Nephron progenitor cell (in vitro differentiated cells): ENCODE data around the gene GRM1.

Experiments
- DNase-seq: peaks from one replicate; pipeline ENCODE4 v3.0.0; 2021
- H3K27ac Mint-ChIP-seq: 2 replicates; pipeline ENCODE4 v1.8.0; 2021; ENCODE audit warnings: mild to moderate bottlenecking, moderate library complexity, mixed read lengths
- H3K27me3 Mint-ChIP-seq: 2 replicates; pipeline ENCODE4 v1.8.0; 2021; ENCODE audit warnings: mild to moderate bottlenecking, low read depth, mixed read lengths; ENCODE audit not compliant: poor library complexity
- H3K36me3 Mint-ChIP-seq: 2 replicates; pipeline ENCODE4 v1.8.0; 2021; ENCODE audit warnings: low read depth, mixed read lengths
- H3K4me1 Mint-ChIP-seq: 2 replicates; pipeline ENCODE4 v1.8.0; 2021; ENCODE audit warnings: mixed read lengths
- H3K4me3 Mint-ChIP-seq: 2 replicates; pipeline ENCODE4 v1.8.0; 2021; ENCODE audit warnings: mild to moderate bottlenecking, moderate library complexity, mixed read lengths
- H3K9me3 Mint-ChIP-seq: 2 replicates; pipeline ENCODE4 v1.8.0; 2021; ENCODE audit warnings: mild to moderate bottlenecking, moderate library complexity, mixed read lengths
- TF ChIP-seq, protein P1 (sequence below): fragments of 200-600 bp; sonication (generic); IDR thresholded peaks from 2 replicates; pipeline ENCODE4 v1.5.0; 2021; ENCODE audit warnings: antibody characterized with exemption

The GRM1 gene

GRCh38 chr6:146028851-146029572, at the start of gene GRM1:
GRM1 (plus strand) TSS chr6:146029062; CDS start chr6:146029518, 456 bp downstream.
- Mint-ChIP-seq H3K4me1 (no peaks in the 10 kb centered on the region), H3K36me3 (no peaks in the 10 kb centered on the region), H3K27ac (no peak within 1 kb of the TSS), H3K9me3 (no peaks in the 10 kb centered on the region), H3K27me3 (peaks cover 72% of the 10 kb centered on the region), H3K4me3 (peak within 1 kb of the TSS; percentile 38)
- TF ChIP-seq, protein P1, sequence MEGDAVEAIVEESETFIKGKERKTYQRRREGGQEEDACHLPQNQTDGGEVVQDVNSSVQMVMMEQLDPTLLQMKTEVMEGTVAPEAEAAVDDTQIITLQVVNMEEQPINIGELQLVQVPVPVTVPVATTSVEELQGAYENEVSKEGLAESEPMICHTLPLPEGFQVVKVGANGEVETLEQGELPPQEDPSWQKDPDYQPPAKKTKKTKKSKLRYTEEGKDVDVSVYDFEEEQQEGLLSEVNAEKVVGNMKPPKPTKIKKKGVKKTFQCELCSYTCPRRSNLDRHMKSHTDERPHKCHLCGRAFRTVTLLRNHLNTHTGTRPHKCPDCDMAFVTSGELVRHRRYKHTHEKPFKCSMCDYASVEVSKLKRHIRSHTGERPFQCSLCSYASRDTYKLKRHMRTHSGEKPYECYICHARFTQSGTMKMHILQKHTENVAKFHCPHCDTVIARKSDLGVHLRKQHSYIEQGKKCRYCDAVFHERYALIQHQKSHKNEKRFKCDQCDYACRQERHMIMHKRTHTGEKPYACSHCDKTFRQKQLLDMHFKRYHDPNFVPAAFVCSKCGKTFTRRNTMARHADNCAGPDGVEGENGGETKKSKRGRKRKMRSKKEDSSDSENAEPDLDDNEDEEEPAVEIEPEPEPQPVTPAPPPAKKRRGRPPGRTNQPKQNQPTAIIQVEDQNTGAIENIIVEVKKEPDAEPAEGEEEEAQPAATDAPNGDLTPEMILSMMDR, result no peak
- no peak for DNase-seq

- no peak for DNase-seq
- Mint-ChIP-seq H3K36me3 (no peaks in the 10 kb centered on the region), H3K9me3 (peaks cover 21% of the 10 kb centered on the region), H3K4me1 (no peaks in the 10 kb centered on the region), H3K27me3 (peaks cover 3% of the 10 kb centered on the region), H3K27ac (no peak overlapping the region), H3K4me3 (no peak overlapping the region)
- TF ChIP-seq, protein P1, result no peak
Measured at GRCh38 chr6:146009338-146009737, 19.5 kb upstream of the GRM1 start.

DNA sequence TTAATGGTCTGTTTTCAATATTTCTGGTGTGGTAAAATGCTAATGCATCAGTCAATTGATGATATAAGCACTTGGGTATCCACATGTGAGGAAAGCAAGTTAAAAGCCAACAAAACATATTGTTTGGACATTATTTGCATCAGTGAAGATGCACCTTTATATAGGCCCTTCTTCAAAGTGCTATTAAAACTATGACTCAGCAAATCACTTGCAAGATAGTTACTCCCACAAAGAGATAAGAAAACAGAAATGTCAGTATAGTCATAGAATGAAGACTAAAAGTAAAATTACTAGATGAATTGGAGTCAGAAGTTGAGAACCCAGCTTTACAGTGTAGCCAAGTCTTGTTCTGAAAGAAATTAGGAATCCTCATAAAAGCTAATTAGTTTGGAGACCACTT, 14.6 kb upstream of the GRM1 start:
- Mint-ChIP-seq H3K4me1 (no peaks in the 10 kb centered on the region), H3K27me3 (peaks cover 3% of the 10 kb centered on the region), H3K9me3 (peaks cover 15% of the 10 kb centered on the region), H3K27ac (no peak overlapping the region), H3K36me3 (no peaks in the 10 kb centered on the region), H3K4me3 (no peak overlapping the region)
- TF ChIP-seq, protein P1, result no peak
- no peak for DNase-seq

- no peaks in the 10 kb centered on the region for H3K36me3 Mint-ChIP-seq
- no peaks in the 10 kb centered on the region for H3K9me3 Mint-ChIP-seq
- DNase-seq, result no peak
- TF ChIP-seq, protein P1, result no peak
- H3K4me1 Mint-ChIP-seq, result no peaks in the 10 kb centered on the region
- no peak overlapping the region for H3K27ac Mint-ChIP-seq
- H3K4me3 Mint-ChIP-seq, result no peak overlapping the region
- H3K27me3 Mint-ChIP-seq, result no peaks in the 10 kb centered on the region
Measured at GRCh38 chr6:146017672-146018071, 11.2 kb upstream of the GRM1 start.

DNA sequence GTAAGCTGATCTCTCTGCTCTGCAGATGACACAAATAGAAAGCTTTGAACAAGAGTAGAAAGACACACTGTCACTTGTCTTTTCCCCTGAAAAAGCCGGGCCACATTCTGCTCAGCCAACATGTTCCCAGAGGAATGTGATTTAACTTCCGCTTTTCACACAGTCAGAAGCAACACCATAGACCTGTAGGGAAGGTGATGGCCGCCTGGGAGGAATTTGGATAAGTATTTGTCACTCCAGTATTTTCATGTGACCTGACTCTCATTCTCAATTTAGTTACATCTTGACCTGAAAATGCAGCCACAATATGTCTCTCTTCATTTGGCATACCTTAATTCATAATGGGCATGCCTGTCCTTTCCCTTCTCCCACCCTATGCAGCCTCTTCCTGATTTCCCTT, 2.0 kb upstream of the GRM1 start:
- Mint-ChIP-seq H3K9me3 (no peaks in the 10 kb centered on the region), H3K36me3 (no peaks in the 10 kb centered on the region), H3K27ac (no peak overlapping the region), H3K27me3 (peaks cover 68% of the 10 kb centered on the region), H3K4me1 (no peaks in the 10 kb centered on the region), H3K4me3 (no peak overlapping the region)
- no peak for DNase-seq
- TF ChIP-seq, protein P1, result no peak

DNA sequence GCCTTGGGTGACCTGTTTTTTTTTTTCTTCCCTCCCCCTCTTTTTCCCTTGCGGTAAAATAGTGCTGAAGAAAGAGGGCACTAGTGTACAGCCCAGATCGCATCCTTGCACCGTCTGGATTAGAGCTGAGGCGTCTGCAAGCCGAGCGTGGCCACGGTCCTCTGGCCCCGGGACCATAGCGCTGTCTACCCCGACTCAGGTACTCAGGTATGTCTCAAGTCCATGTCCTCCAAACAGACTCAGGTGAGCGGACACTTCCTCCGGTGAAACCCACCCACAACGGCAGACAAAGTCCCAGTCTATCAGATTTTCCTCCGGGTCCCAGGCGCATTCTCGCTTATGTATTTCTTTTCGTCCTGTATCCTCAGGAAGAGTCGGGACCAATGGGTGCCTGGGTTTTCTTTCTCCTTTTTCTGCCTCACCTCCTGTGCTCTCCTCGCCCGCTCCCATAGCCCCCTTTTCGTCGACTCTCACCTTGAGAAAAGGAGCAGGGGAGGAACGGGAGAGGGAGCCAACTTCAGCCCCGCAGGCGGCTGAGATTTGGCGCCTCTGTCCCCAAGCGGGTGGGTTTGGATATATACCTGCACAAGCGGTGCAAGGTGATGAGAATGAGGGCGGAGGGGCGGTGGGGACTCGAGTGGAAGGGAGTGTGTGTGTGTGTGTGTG, 1.1 kb upstream of the GRM1 start:
- no peaks in the 10 kb centered on the region for H3K36me3 Mint-ChIP-seq
- no peak for DNase-seq
- no peaks in the 10 kb centered on the region for H3K9me3 Mint-ChIP-seq
- H3K4me3 Mint-ChIP-seq, result peak overlapping the region; percentile 38
- H3K27ac Mint-ChIP-seq, result no peak overlapping the region
- H3K4me1 Mint-ChIP-seq, result no peaks in the 10 kb centered on the region
- H3K27me3 Mint-ChIP-seq, result peaks cover 75% of the 10 kb centered on the region
- TF ChIP-seq, protein P1, result no peak
